Tibial nerve (tissue), 4 donors: ENCODE measurements around the gene TES.

Experiments used
- EP300 ChIP-seq, 2 donors: sonication (generic); formaldehyde crosslinking; IDR thresholded peaks; one replicate each; pipeline ENCODE4 v1.6.1; 2017; ENCODE audit warnings: antibody characterized with exemption in 2 of 2, mild to moderate bottlenecking in 1 of 2
- POLR2A ChIP-seq, 2 donors: fragments of 450-650 bp; IDR thresholded peaks; one replicate each; pipeline ENCODE4 v1.6.1; 2017; ENCODE audit warnings: antibody characterized with exemption in 2 of 2, mild to moderate bottlenecking in 2 of 2, moderate library complexity in 2 of 2
- TF ChIP-seq, protein P1 (sequence below), 5 experiments: fragments of 200-600 bp in 3 of 5; fragments of 450-650 bp in 2 of 5; sonication (generic) in 3 of 5; IDR thresholded peaks; one replicate each; pipeline ENCODE4 v1.5.1; 2016 to 2019; ENCODE audit warnings: antibody characterized with exemption in 5 of 5, mild to moderate bottlenecking in 3 of 5, moderate library complexity in 2 of 5

DNA sequence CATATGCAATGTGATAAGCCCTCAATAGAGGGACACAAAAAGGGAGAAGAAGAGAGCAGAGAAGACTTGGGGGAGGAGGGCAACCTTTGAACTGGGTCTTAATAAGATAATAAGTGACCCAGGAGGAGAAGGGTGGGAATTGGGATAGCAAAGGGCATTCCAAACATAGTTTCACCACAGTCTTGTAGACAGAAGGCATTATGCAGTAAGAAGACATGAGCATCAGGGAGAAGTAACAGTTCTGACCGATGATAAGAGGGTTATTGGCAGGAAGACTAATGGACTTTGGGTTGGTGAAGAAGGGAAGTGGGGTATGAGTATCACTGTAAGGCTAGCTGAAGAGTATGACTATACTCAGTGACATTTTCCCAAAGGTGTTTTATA lies 63.6 kb downstream of the TES start:
- TF ChIP-seq, protein P1, sequence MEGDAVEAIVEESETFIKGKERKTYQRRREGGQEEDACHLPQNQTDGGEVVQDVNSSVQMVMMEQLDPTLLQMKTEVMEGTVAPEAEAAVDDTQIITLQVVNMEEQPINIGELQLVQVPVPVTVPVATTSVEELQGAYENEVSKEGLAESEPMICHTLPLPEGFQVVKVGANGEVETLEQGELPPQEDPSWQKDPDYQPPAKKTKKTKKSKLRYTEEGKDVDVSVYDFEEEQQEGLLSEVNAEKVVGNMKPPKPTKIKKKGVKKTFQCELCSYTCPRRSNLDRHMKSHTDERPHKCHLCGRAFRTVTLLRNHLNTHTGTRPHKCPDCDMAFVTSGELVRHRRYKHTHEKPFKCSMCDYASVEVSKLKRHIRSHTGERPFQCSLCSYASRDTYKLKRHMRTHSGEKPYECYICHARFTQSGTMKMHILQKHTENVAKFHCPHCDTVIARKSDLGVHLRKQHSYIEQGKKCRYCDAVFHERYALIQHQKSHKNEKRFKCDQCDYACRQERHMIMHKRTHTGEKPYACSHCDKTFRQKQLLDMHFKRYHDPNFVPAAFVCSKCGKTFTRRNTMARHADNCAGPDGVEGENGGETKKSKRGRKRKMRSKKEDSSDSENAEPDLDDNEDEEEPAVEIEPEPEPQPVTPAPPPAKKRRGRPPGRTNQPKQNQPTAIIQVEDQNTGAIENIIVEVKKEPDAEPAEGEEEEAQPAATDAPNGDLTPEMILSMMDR (IDR thresholded peaks at IDR 0.05) = no peak
- no peak for TF ChIP-seq POLR2A (IDR thresholded peaks at IDR 0.05)
- no peak for TF ChIP-seq EP300 (IDR thresholded peaks at IDR 0.05)
